A549 (cell line): ENCODE measurements around the gene EPDR1. TPM values are rescaled to one million over a fixed set of nuclear protein-coding genes. Genes with fewer than 3 reads are reported as not detected.

Source experiments
- ATAC-seq, 2 experiments: fragments of 200-7000 bp in 1 of 2; fragments of >200 bp in 1 of 2; cut with Nextera tagmentation in 1 of 2; cut with Tn5 transposase in 1 of 2; 3 replicates each; pipeline versions ENCODE4 v1.8.0 to v1.9.1; 2018 to 2020; ENCODE audit warnings: mild to moderate bottlenecking in 1 of 2, moderate library complexity in 1 of 2
- CTCF ChIA-PET: fragments of 300-600 bp; sonication (Branson Sonifier 250); formaldehyde crosslinking; extraction: SDS; loops from one replicate; lab custom pipeline; 2021; ENCODE audit warnings: antibody characterized with exemption, inconsistent platforms; lab: Yijun Ruan, JAX
- POLR2A ChIA-PET: fragments of 350-600 bp; formaldehyde crosslinking; extraction: SDS; loops from one replicate; lab custom pipeline; 2021; ENCODE audit warnings: antibody characterized with exemption, inconsistent platforms; lab: Yijun Ruan, JAX
- DNase-seq, 2 experiments: peaks; one replicate each; pipeline versions ENCODE4 v3.0.0 to v3.0.0-alpha.2; 2011 to 2016; ENCODE audit warnings: low read depth in 1 of 2, low spot score in 1 of 2
- FAIRE-seq: peaks from 2 replicates; lab custom pipeline; 2011; peaks lifted over from hg19 to GRCh38; lab: Jason Lieb, UNC
- H3K27ac ChIP-seq, 2 experiments: fragments of >200 bp; sonication (Bioruptor Twin); formaldehyde crosslinking; 3 replicates each; pipeline ENCODE4 v1.5.1; 2016 to 2017
- H3K4me1 ChIP-seq: fragments of >200 bp; sonication (Bioruptor Twin); formaldehyde crosslinking; 3 replicates; pipeline ENCODE4 v1.6.1; 2016
- H3K4me2 ChIP-seq: fragments of >200 bp; sonication (Bioruptor Twin); formaldehyde crosslinking; 3 replicates; pipeline ENCODE4 v1.6.1; 2016
- H3K4me3 ChIP-seq: fragments of >200 bp; sonication (Bioruptor Twin); formaldehyde crosslinking; 3 replicates; pipeline ENCODE4 v1.5.1; 2016
- H3K9me3 ChIP-seq: fragments of >200 bp; sonication (Bioruptor Twin); formaldehyde crosslinking; 3 replicates; pipeline ENCODE4 v1.6.1; 2016
- ATOH8 ChIP-seq: fragments of 250-450 bp; sonication (Bioruptor Pico); IDR thresholded peaks from 2 replicates; pipeline ENCODE4 v1.5.0; 2020; ENCODE audit warnings: low read depth, mild to moderate bottlenecking, moderate library complexity
- CBX8 ChIP-seq: fragments of 200-600 bp; sonication (generic); IDR thresholded peaks from 2 replicates; pipeline ENCODE4 v1.6.1; 2016
- CHD2 ChIP-seq: fragments of 150-350 bp; IDR thresholded peaks from 2 replicates; pipeline ENCODE4 v1.6.1; 2014; ENCODE audit warnings: low read length; ENCODE audit not compliant: partially characterized antibody
- ESRRA ChIP-seq: fragments of 150-350 bp; IDR thresholded peaks from 2 replicates; pipeline ENCODE4 v1.6.1; 2014; ENCODE audit warnings: mild to moderate bottlenecking, low read length, borderline replicate concordance
- FOSB ChIP-seq: fragments of 250-450 bp; sonication (Bioruptor Pico); IDR thresholded peaks from 2 replicates; pipeline ENCODE4 v1.5.0; 2020; ENCODE audit warnings: mild to moderate bottlenecking, moderate library complexity
- FOSL2 ChIP-seq, 2 experiments: fragments of 450-650 bp in 1 of 2; fragments of >200 bp in 1 of 2; sonication (Bioruptor Twin) in 1 of 2; formaldehyde crosslinking; IDR thresholded peaks; 2 replicates each; pipeline versions ENCODE4 v1.5.0 to v1.6.1; 2016 to 2020; ENCODE audit warnings: mild to moderate bottlenecking in 1 of 2, moderate library complexity in 1 of 2
- FOXS1 ChIP-seq: fragments of 250-450 bp; sonication (Bioruptor Pico); IDR thresholded peaks from 2 replicates; pipeline ENCODE4 v1.5.0; 2020; ENCODE audit warnings: mild to moderate bottlenecking, moderate library complexity
- HEYL ChIP-seq: fragments of 250-450 bp; sonication (Bioruptor Pico); IDR thresholded peaks from 2 replicates; pipeline ENCODE4 v1.8.0; 2021; ENCODE audit warnings: mild to moderate bottlenecking, moderate library complexity
- HOXA7 ChIP-seq: fragments of 250-450 bp; sonication (Bioruptor Pico); IDR thresholded peaks from 2 replicates; pipeline ENCODE4 v1.5.0; 2020; ENCODE audit warnings: mild to moderate bottlenecking, moderate library complexity
- HOXB13 ChIP-seq: fragments of 250-450 bp; sonication (Bioruptor Pico); IDR thresholded peaks from 2 replicates; pipeline ENCODE4 v1.5.0; 2020; ENCODE audit warnings: low read depth, mild to moderate bottlenecking, moderate library complexity
- JUN ChIP-seq, 2 experiments: fragments of >200 bp; sonication (Bioruptor Twin); formaldehyde crosslinking; IDR thresholded peaks; 2 replicates in 1 of 2; 3 replicates in 1 of 2; pipeline ENCODE4 v1.6.1; 2016 to 2017
- KDM1A ChIP-seq: fragments of 200-600 bp; sonication (generic); IDR thresholded peaks from 2 replicates; pipeline ENCODE4 v1.6.1; 2016; ENCODE audit warnings: low read depth, mild to moderate bottlenecking
- MAX ChIP-seq: IDR thresholded peaks from 2 replicates; pipeline ENCODE4 v1.6.1; 2012
- MAZ ChIP-seq: fragments of 150-350 bp; IDR thresholded peaks from 2 replicates; pipeline ENCODE4 v1.6.1; 2014; ENCODE audit warnings: antibody characterized with exemption, low read depth, low read length, borderline replicate concordance
- NPAS2 ChIP-seq: fragments of 250-450 bp; sonication (Bioruptor Pico); IDR thresholded peaks from 2 replicates; pipeline ENCODE4 v1.8.0; 2022; ENCODE audit warnings: mild to moderate bottlenecking, moderate library complexity, borderline replicate concordance
- PBX3 ChIP-seq: IDR thresholded peaks from 2 replicates; pipeline ENCODE4 v1.6.1; 2012
- POLR2A ChIP-seq: IDR thresholded peaks from 2 replicates; pipeline ENCODE4 v1.6.1; 2012; ENCODE audit warnings: mild to moderate bottlenecking, low read length
- ZFP36 ChIP-seq: fragments of 450-650 bp; IDR thresholded peaks from 2 replicates; pipeline ENCODE4 v1.6.1; 2014; ENCODE audit warnings: borderline replicate concordance; ENCODE audit not compliant: partially characterized antibody
- ZSCAN20 ChIP-seq: fragments of 250-450 bp; sonication (Bioruptor Pico); IDR thresholded peaks from 2 replicates; pipeline ENCODE4 v1.8.0; 2022; ENCODE audit warnings: mild to moderate bottlenecking, moderate library complexity
- WGBS: methylation state at CpG from one replicate; pipeline ENCODE4 v1.1.6; 2017; ENCODE audit errors: missing lambda C conversion rate; 5-methylcytosine and 5-hydroxymethylcytosine counted together
- polyA plus RNA-seq, 4 experiments: library from polyadenylated mRNA; depleted of rRNA in 3 of 4; stranded (reverse); fragments of >200 nt; fragmentation: RNase III in 1 of 4; extraction: RNeasy Plus Mini Kit Qiagen cat#74134 plus additional on column Dnase treatment in 1 of 4; gene quantifications; 2 replicates in 3 of 4; 3 replicates in 1 of 4; pipeline ENCODE4 v1.2.3, GENCODE V29; 2011 to 2017

EPDR1 gene
- polyA plus RNA-seq, 2 of the 4 experiments (the other 2 are of a cell fraction): 101 to 112 TPM

GRCh38 chr7:37942934-37943610 is 22.6 kb downstream of the EPDR1 start:
- CTCF ChIA-PET: interaction anchor here (2.8 kb wide), 1 partner anchor 26 kb away, joined by 14 read pairs; the partner anchor contains the start of gene SFRP4
- ATAC-seq: peak; percentile 82 to 92
- peak; percentile 74 for FAIRE-seq

GRCh38 chr7:37943905-37944736 is 23.7 kb downstream of the EPDR1 start:
- Histone ChIP-seq H3K4me1 (peaks cover 57% of the 10 kb centered on the region), H3K9me3 (no peaks in the 10 kb centered on the region), H3K4me3 (no peak overlapping the region), H3K27ac (peak overlapping the region; percentile 50 to 53; a peak in 4 of 6 replicates), H3K4me2 (peak overlapping the region; percentile 76)
- FAIRE-seq: no peak
- DNase-seq: no peak
- POLR2A ChIA-PET: interaction anchor here (1.0 kb wide), 1 partner anchor 234 kb away, joined by 4 read pairs; the partner anchor contains the start of gene STARD3NL
- 69% methylated on average over 8 of the region's 8 CpGs for WGBS
- no peak for TF ChIP-seq ZSCAN20 (CRISPR knock-in tag)
- no peak for TF ChIP-seq CBX8
- no peak for TF ChIP-seq FOSB (CRISPR knock-in tag)
- no peak for TF ChIP-seq MAZ
- no peak for TF ChIP-seq MAX
- TF ChIP-seq KDM1A: no peak
- no peak for TF ChIP-seq CHD2
- TF ChIP-seq HOXB13 (CRISPR knock-in tag): no peak
- TF ChIP-seq POLR2A: no peak
- no peak for TF ChIP-seq HOXA7
- no peak for TF ChIP-seq FOXS1 (CRISPR knock-in tag)
- TF ChIP-seq ATOH8: no peak
- no peak for TF ChIP-seq ZFP36
- CTCF ChIA-PET: interaction anchor here (1.2 to 2.8 kb wide), 4 partner anchors 23 to 271 kb away, joined by 3 to 14 read pairs (median 4); partner anchors contain the start of genes EPDR1 and SFRP4
- ATAC-seq: peak; percentile 38 to 55; a peak in 3 of 6 replicates

More at GRCh38 chr7:37942934-37943610, 22.6 kb downstream of the EPDR1 start:
- 16% methylated on average over 11 of the region's 12 CpGs for WGBS
- Histone ChIP-seq H3K4me2 (peak overlapping the region; percentile 76), H3K9me3 (no peaks in the 10 kb centered on the region), H3K27ac (peak overlapping the region; percentile 50 to 77), H3K4me1 (peaks cover 59% of the 10 kb centered on the region)
- POLR2A ChIA-PET: no interaction called here
- DNase-seq: peak; percentile 55 to 77
- no peak for TF ChIP-seq NPAS2 (CRISPR knock-in tag)
- TF ChIP-seq PBX3: no peak
- no peak for TF ChIP-seq FOSL2 (IDR thresholded peaks at IDR 0.05)
- peak; percentile 35; the same call in 1 of the 2 replicates for TF ChIP-seq FOSL2 (CRISPR knock-in tag; IDR thresholded peaks at IDR 0.05)
- TF ChIP-seq HEYL (CRISPR knock-in tag): no peak
- TF ChIP-seq ESRRA: peak; percentile 17; the same call in 1 of the 2 replicates
- TF ChIP-seq JUN (IDR thresholded peaks at IDR 0.05): 0 out of 5 replicates have a peak, but pooled peaks of 1 of the 2 experiments have one; percentile 39
- peak; percentile 61 for TF ChIP-seq MAX
- no peak for TF ChIP-seq ZFP36
- TF ChIP-seq, all 56 proteins: peak for 4
- no peak overlapping the region for H3K4me3 ChIP-seq
